ENCODE results near the gene ATP5PD. TPM values are rescaled to one million over a fixed set of nuclear protein-coding genes. Genes with fewer than 3 reads are reported as not detected.

ATP5PD gene
- total and polyA plus RNA-seq, 2 experiments from 2014 or later, result 411 to 732 TPM

GRCh38 chr17:75036643-75037268, 10.0 kb downstream of the ATP5PD start:
- Histone ChIP-seq H3K4me3 (no peak overlapping the region), H3K27ac (peak overlapping the region; percentile 75), H3K4me1 (ENCODE audit: low read depth) (no peaks in the 10 kb centered on the region), H3K27me3 (no peaks in the 10 kb centered on the region), H3K36me3 (peaks cover 24% of the 10 kb centered on the region), H3K9me3 (ENCODE audit: low read depth) (no peaks in the 10 kb centered on the region)
- DNase-seq (ENCODE audit: low read depth in 1 of 2, low spot score in 1 of 2), result peak; percentile 11 to 86
- TF ChIP-seq, protein P1, sequence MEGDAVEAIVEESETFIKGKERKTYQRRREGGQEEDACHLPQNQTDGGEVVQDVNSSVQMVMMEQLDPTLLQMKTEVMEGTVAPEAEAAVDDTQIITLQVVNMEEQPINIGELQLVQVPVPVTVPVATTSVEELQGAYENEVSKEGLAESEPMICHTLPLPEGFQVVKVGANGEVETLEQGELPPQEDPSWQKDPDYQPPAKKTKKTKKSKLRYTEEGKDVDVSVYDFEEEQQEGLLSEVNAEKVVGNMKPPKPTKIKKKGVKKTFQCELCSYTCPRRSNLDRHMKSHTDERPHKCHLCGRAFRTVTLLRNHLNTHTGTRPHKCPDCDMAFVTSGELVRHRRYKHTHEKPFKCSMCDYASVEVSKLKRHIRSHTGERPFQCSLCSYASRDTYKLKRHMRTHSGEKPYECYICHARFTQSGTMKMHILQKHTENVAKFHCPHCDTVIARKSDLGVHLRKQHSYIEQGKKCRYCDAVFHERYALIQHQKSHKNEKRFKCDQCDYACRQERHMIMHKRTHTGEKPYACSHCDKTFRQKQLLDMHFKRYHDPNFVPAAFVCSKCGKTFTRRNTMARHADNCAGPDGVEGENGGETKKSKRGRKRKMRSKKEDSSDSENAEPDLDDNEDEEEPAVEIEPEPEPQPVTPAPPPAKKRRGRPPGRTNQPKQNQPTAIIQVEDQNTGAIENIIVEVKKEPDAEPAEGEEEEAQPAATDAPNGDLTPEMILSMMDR (IDR thresholded peaks at IDR 0.05; ENCODE audit: low read depth, low read length), result no peak

GRCh38 chr17:75034236-75034908, 12.4 kb downstream of the ATP5PD start:
- Histone ChIP-seq H3K4me1 (ENCODE audit: low read depth) (no peaks in the 10 kb centered on the region), H3K27ac (peak overlapping the region; percentile 91), H3K9me3 (ENCODE audit: low read depth) (no peaks in the 10 kb centered on the region), H3K27me3 (no peaks in the 10 kb centered on the region), H3K4me3 (peak overlapping the region; percentile 67), H3K36me3 (peaks cover 12% of the 10 kb centered on the region)
- DNase-seq (ENCODE audit: low read depth in 1 of 2, low spot score in 1 of 2), result peak; percentile 89
- TF ChIP-seq, protein P1 (IDR thresholded peaks at IDR 0.05; ENCODE audit: low read depth, low read length), result peak; percentile 18

DNA sequence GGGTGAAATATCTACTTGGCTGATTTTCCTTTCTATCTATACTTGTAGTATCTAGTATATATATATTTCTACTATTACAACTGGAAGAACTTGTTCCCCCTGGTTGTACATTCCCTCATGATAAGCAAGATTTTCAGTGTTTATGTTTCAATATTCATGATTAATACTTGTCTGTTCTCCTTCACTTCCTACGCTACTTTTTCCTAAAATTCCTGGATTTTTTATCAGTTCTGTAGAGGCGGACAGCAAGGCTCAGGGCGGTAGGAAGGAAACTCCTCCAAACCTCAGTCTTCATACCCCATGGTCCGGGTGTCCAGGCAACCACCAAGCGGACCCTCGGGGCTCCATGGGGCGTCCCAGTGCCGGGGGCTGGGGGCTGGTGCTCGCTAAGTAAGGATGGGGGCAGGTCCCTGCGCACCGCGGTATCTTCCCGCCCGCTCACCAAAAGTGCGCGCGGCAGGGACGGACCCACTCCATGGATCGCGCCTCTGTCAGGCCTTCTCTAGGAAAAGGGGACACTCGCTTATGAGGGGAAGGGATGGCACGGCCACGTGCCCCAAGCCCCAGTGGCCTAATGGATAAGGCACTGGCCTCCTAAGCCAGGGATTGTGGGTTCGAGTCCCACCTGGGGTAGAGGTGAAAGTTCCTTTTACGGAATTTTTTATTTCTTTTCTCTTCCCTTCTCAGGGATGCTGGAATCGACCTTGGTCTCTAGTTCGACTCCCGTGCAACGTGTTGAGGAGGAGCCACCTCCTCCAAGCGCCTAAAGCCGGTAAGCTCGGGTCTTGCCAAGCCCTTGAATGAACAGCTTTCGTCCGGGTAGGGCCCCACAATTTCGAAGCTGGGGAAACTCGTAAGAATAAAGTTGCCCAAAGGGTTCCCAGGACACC, 13.2 kb downstream of the ATP5PD start:
- Histone ChIP-seq H3K9me3 (ENCODE audit: low read depth) (no peaks in the 10 kb centered on the region), H3K27me3 (no peaks in the 10 kb centered on the region), H3K36me3 (peaks cover 4% of the 10 kb centered on the region), H3K27ac (no peak overlapping the region), H3K4me3 (peak overlapping the region; percentile 67), H3K4me1 (ENCODE audit: low read depth) (no peaks in the 10 kb centered on the region)
- peak; percentile 89 to 91 for DNase-seq (ENCODE audit: low read depth in 1 of 2, low spot score in 1 of 2)
- TF ChIP-seq, protein P1 (IDR thresholded peaks at IDR 0.05; ENCODE audit: low read depth, low read length), result no peak

DNA sequence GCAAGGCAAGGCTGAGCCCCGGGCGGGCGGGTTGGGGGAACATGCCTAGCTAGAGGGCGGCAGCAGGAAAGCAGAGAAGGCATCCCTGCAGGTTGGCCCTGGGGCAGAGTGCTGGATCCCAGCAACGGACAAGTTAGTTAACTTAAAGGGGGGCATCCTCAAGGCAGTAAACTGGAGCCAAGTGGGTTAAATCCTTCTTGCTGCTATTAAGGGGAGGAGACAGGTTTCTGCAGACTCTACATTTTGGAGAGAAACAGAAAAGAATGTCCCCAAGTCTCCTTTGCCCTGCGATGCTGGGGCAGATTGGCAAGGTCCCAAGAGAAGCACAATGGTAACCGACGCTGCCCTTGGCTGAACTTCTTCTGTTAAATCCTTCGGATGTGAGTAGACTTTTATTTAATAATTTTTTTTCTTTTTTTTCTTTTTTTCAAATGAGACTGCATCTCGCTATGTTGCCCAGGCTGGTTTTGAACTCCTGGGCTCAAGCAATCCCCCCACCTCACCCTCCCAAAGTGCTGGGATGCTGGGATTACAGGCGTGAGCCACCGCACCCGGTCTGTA, 14.0 kb downstream of the ATP5PD start:
- no peaks in the 10 kb centered on the region for H3K27me3 ChIP-seq
- no peaks in the 10 kb centered on the region for H3K9me3 ChIP-seq (ENCODE audit: low read depth)
- H3K36me3 ChIP-seq, result no peaks in the 10 kb centered on the region
- DNase-seq (ENCODE audit: low read depth in 1 of 2, low spot score in 1 of 2), result peak in 1 of 2 donors; percentile 26
- no peaks in the 10 kb centered on the region for H3K4me1 ChIP-seq (ENCODE audit: low read depth)
- peak overlapping the region; percentile 67 for H3K4me3 ChIP-seq
- TF ChIP-seq, protein P1 (IDR thresholded peaks at IDR 0.05; ENCODE audit: low read depth, low read length), result no peak
- H3K27ac ChIP-seq, result no peak overlapping the region

GRCh38 chr17:75031972-75032719, 14.6 kb downstream of the ATP5PD start:
- H3K9me3 ChIP-seq (ENCODE audit: low read depth), result no peaks in the 10 kb centered on the region
- H3K27ac ChIP-seq, result no peak overlapping the region
- H3K36me3 ChIP-seq, result no peaks in the 10 kb centered on the region
- H3K4me1 ChIP-seq (ENCODE audit: low read depth), result no peaks in the 10 kb centered on the region
- TF ChIP-seq, protein P1 (IDR thresholded peaks at IDR 0.05; ENCODE audit: low read depth, low read length), result no peak
- no peak overlapping the region for H3K4me3 ChIP-seq
- H3K27me3 ChIP-seq, result no peaks in the 10 kb centered on the region
- peak; percentile 41 to 85 for DNase-seq (ENCODE audit: low read depth in 1 of 2, low spot score in 1 of 2)

Data from cardiac muscle cell (in vitro differentiated cells and primary cell).